Lower lobe of right lung (tissue), 2 donors: ENCODE data around the gene CBFA2T3. TPM values are rescaled to one million over a fixed set of nuclear protein-coding genes. Genes with fewer than 3 reads are reported as not detected.

Source experiments
- ATAC-seq, 2 donors: fragments of 200-7000 bp; cut with Tn5 transposase; one replicate each; pipeline ENCODE4 v1.9.1; 2020 to 2022; ENCODE audit warnings: mild to moderate bottlenecking in 2 of 2, moderate library complexity in 2 of 2
- DNase-seq: peaks from one replicate; pipeline ENCODE4 v3.0.0-alpha.2; 2020
- H3K27ac ChIP-seq: fragments of 200-600 bp; one replicate; pipeline ENCODE4 v1.8.0; 2022
- H3K27me3 ChIP-seq: fragments of 200-600 bp; one replicate; pipeline ENCODE4 v1.8.0; 2022; ENCODE audit warnings: low read depth
- H3K36me3 ChIP-seq: fragments of 200-600 bp; one replicate; pipeline ENCODE4 v1.8.0; 2022; ENCODE audit warnings: mild to moderate bottlenecking
- H3K4me1 ChIP-seq: fragments of 200-600 bp; one replicate; pipeline ENCODE4 v1.8.0; 2022
- H3K4me3 ChIP-seq: fragments of 200-600 bp; one replicate; pipeline ENCODE4 v1.8.0; 2022; ENCODE audit warnings: mild to moderate bottlenecking
- H3K9me3 ChIP-seq: fragments of 200-600 bp; one replicate; pipeline ENCODE4 v1.8.0; 2022
- intact Hi-C: fragments of 100-400 bp; cut with DNase I; formaldehyde crosslinking; loops from one replicate; pipeline ENCODE4 v1.11.0; 2022
- total RNA-seq: library from RNA; stranded (reverse); fragmentation: NEBNext Ultra II Directional; extraction: Animal tissue kit (Norgen Biotek cat#: 25700); gene quantifications from one replicate; pipeline ENCODE4 v1.2.1, GENCODE V29; 2021
- TF ChIP-seq, protein P1 (sequence below): fragments of 200-600 bp; IDR thresholded peaks from one replicate; pipeline ENCODE4 v1.8.0; 2022; ENCODE audit warnings: antibody characterized with exemption, mild to moderate bottlenecking
- donor health status: DM: no; HTN: yes; CAD: no; lungs with severe emphysema.

The CBFA2T3 gene
- total RNA-seq, 1 donor from 2014 or later: 14.3 TPM

DNA sequence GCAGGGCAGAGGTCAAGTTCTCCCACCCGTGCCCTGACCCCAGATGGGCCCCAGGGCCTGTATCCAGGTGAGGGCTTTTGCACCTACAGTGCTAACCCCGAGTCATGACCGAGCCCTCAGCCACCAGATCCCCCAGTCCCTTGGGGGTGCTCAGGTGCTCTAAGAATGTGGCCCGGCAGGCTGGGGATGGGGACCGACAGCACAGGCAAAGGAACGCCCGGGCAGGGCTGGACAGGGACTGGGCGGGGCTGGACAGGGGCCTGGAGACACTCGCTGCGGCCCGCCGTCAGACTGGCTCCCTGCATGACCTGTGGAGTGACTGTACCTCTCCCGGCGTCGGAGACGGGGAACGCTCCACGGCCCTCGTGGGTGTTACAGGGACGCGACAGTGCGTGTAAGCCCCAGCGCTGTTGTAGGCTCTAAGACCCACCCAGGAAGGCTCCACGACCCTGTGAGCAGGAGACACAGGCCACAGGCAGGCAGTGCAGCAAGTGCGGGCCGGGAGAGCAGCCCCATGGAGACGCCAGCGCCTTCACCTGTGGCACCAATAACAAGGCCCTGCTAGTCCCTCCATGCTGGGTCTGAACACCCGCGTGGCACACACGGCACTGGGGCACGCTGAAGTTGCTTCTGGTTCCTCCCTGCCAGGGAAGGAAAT, 38.8 kb downstream of the CBFA2T3 start:
- H3K36me3 ChIP-seq: no peaks in the 10 kb centered on the region
- H3K27me3 ChIP-seq: peaks cover 28% of the 10 kb centered on the region
- intact Hi-C loops: no loop called here
- H3K9me3 ChIP-seq: no peaks in the 10 kb centered on the region
- peak overlapping the region; percentile 70 for H3K4me3 ChIP-seq
- TF ChIP-seq, protein P1, sequence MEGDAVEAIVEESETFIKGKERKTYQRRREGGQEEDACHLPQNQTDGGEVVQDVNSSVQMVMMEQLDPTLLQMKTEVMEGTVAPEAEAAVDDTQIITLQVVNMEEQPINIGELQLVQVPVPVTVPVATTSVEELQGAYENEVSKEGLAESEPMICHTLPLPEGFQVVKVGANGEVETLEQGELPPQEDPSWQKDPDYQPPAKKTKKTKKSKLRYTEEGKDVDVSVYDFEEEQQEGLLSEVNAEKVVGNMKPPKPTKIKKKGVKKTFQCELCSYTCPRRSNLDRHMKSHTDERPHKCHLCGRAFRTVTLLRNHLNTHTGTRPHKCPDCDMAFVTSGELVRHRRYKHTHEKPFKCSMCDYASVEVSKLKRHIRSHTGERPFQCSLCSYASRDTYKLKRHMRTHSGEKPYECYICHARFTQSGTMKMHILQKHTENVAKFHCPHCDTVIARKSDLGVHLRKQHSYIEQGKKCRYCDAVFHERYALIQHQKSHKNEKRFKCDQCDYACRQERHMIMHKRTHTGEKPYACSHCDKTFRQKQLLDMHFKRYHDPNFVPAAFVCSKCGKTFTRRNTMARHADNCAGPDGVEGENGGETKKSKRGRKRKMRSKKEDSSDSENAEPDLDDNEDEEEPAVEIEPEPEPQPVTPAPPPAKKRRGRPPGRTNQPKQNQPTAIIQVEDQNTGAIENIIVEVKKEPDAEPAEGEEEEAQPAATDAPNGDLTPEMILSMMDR: no peak
- ATAC-seq (no peak), DNase-seq (no peak)
- H3K4me1 ChIP-seq: peaks cover 59% of the 10 kb centered on the region
- no peak overlapping the region for H3K27ac ChIP-seq

DNA sequence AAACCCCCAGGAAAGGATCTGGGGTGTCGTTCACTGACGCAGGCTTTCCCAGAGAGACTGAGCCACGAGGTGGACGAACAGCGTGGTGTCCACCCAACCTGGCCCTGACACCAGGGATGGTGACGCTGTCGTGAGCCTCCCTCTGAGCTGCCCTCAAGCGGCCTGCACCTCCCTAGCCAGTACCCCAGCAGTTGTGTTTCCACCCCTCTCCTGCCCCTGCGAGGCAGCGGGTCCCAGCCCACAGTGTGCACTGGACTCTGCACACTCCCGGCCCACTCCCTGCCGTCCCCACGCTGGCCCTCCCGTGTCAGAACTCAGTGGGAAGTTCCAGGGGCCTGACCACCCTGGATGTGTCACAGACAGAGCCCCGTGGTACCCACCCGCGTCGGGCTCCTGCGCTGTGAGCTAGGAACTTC, 39.8 kb downstream of the CBFA2T3 start:
- Histone ChIP-seq H3K9me3 (no peaks in the 10 kb centered on the region), H3K27ac (peak overlapping the region; percentile 67), H3K4me3 (peak overlapping the region; percentile 28), H3K4me1 (peaks cover 56% of the 10 kb centered on the region), H3K36me3 (no peaks in the 10 kb centered on the region), H3K27me3 (peaks cover 25% of the 10 kb centered on the region)
- ATAC-seq (no peak), DNase-seq (no peak)
- TF ChIP-seq, protein P1: no peak
- intact Hi-C loops: no loop called here

DNA sequence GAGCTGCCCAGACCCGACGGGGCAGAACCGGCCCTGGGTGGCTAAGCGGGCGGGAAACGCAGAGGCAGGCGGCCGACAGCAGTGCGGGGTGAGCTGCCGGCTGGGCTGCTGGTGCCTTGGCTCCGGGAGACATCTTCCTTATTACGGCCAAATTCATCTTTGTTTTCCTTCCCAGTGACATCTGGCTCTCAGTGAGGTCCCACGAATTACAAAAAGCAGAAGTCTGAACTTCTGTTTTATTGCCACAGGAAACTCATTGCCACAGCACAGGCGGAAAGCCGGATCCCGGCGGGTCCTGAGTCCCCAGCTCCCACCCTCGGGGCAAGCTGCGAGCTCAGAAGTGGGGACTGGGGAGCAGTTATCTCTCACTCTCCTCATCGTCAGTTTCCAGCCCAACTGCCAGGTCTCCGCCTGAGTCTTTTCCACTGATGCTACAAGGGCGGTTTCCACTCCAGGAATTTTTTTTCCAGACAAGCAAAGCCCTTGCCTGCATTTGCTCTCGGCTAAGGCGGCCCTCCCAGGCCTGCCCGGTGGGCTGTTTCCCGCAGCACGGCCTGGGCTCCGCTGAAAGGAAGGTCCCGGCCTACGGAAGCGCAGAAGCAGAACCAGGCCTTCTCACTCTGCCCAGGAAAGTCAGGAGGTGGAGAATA, 40.3 kb downstream of the CBFA2T3 start:
- H3K27me3 ChIP-seq: peaks cover 25% of the 10 kb centered on the region
- H3K27ac ChIP-seq: peak overlapping the region; percentile 67
- intact Hi-C loops: no loop called here
- H3K4me1 ChIP-seq: peaks cover 52% of the 10 kb centered on the region
- H3K36me3 ChIP-seq: no peaks in the 10 kb centered on the region
- TF ChIP-seq, protein P1: no peak
- peak overlapping the region; percentile 28 for H3K4me3 ChIP-seq
- DNase-seq (peak; percentile 70), ATAC-seq (peak; percentile 17 to 39)
- H3K9me3 ChIP-seq: no peaks in the 10 kb centered on the region

DNA sequence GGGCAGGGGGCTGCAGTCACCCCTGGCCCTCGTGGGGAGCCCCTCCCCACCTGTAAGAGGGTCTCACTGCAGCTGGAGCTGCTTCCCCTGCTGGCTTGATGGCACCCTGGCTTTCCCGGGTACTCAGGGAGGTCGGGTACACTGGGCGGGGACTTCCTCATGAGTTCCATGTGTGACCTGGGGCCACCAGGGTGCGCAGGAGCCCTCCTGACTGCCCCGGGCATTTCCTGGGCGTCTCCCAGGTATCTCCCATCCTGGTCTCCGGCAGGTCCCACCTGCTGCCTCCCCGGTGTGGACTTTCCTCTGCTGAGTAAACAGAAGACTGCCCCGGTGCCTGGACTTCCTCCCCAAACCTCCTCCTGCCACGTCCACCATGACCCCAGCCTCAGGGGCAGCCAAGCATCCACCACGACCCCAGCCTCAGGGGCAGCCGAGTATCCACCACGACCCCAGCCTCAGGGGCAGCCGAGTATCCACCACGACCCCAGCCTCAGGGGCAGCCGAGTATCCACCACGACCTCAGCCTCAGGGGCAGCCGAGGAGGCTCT, 40.9 kb downstream of the CBFA2T3 start:
- no peak for DNase-seq
- intact Hi-C loops: no loop called here
- H3K27ac ChIP-seq: peak overlapping the region; percentile 67
- TF ChIP-seq, protein P1: no peak
- no peaks in the 10 kb centered on the region for H3K36me3 ChIP-seq
- peak in 1 of 2 donors; percentile 20 for ATAC-seq
- peaks cover 52% of the 10 kb centered on the region for H3K4me1 ChIP-seq
- H3K27me3 ChIP-seq: peaks cover 25% of the 10 kb centered on the region
- peak overlapping the region; percentile 28 for H3K4me3 ChIP-seq
- no peaks in the 10 kb centered on the region for H3K9me3 ChIP-seq

DNA sequence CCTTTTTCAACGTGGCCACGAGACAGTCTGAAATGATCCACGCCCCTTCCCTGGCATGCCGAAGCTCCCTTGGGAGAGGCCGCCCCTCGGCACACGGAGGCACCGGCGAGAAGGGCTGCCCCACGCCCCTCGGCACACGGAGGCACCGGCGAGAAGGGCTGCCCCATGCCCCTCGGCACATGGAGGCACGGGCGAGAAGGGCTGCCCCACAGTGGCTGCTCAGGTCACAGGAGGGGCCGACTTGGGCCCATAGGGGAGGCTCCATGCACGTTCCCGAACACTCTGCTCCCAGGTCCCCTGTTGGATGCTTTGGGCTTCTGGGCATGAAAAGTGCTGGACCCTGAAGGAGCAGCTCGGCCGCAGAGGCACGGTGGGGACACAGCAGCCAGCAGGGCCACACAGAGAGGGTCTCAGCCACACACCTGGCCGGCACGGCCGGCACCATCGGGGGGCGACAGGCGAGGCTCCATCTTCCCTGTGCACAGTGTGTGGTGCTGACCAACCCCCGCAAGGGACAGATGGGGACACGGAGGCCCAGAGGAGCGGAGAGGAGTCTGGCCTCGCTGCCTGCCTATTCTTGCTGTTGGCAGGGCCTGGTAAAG, 42.8 kb downstream of the CBFA2T3 start:
- intact Hi-C loops: no loop called here

More for the DNA sequence above, 42.8 kb downstream of the CBFA2T3 start:
- Histone ChIP-seq H3K4me3 (no peak overlapping the region), H3K27me3 (peaks cover 10% of the 10 kb centered on the region), H3K27ac (no peak overlapping the region), H3K4me1 (peaks cover 37% of the 10 kb centered on the region), H3K36me3 (no peaks in the 10 kb centered on the region), H3K9me3 (no peaks in the 10 kb centered on the region)
- no peak for ATAC-seq
- TF ChIP-seq, protein P1: no peak
- DNase-seq: no peak
